Endothelial cell of hepatic sinusoid (primary cell): ENCODE measurements around the gene STEEP1.

Experiments
- in situ Hi-C: cut with HindIII; loops from 2 replicates; pipeline ENCODE4 v1.10.0; 2017; ENCODE audit warnings: low sequenced_read_pairs

STEEP1 gene

DNA sequence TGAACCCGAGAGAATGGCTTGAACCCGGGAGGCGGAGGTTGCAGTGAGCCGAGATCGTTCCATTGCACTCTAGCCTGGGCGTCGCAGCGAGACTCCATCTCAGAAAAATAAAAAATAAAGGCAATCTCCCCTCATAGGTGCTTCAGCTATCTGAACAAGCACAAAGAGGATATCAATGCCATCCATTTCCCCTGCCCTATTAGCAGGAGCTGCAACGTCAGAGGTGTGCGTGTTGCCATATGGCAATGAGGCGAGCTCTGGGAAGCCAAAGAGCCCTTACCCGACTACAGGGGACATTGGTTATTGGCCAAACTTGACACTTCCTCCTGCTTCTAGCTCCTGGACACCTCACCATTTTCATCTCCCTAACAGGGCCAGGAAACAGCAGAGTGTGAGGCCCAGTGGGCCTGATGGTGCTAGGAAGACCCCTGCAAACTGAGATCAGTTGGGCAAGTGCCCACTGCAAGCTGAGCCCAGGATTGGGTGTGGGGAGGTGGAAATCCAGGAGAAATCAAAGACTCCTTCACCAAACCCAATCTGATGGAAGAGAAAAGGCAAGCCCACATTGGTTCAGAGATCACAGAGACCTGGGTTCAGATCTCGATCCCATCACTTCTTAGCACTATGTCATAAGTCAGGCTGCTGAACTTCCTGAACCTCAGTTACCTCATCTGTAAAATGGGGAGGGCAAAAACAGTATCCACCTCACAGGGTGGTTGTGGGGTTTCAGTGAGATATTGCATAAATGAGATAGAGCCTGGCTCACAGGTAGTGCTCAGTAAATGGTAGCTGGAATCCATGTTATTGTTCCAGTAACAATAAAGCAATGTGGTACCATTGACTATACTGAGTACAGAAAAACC lies 75.8 kb downstream of the STEEP1 start:
- in situ Hi-C loops, result no loop called here

DNA sequence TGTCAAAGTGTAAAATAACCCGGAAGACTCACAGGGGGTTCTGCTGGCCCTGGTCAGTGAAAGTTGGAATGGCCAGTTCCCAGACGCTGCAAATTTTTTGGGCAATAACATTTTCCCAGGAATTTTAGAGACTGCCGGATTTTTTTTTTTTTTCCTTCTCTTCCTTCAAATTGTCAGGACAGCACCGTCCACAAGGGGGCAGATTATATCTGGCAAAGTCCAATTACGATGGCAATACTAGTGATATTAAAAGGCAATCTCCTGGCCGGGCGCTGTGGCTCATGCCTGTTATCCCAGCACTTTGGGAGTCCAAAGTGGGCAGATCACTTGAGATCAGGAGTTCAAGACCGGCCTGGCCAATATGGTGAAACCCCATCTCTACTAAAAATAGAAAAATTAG lies 76.5 kb downstream of the STEEP1 start:
- in situ Hi-C loops, result no loop called here
